Stimulated activated naive CD8-positive, alpha-beta T cell treated with anti-CD3 and anti-CD28 coated beads, Interleukin-15, Interleukin-2, amounts not matched to agents 100 U/mL and 50 U/mL, for 24 hours (primary cell): ENCODE results near the gene CEACAM16.
"Not testable (repeated sequence)": the region's sequence is repeated elsewhere in the genome, so short reads cannot be mapped to it uniquely, and the experiment has no call there.

Source experiments
- ATAC-seq: fragments of 150-1000 bp; cut with Tn5 transposase; one replicate; pipeline ENCODE4 v1.10.0; 2021
- DNase-seq: peaks from one replicate; pipeline ENCODE4 v3.0.0; 2021

The CEACAM16 gene

GRCh38 chr19:44675521-44675920, 23.4 kb upstream of the CEACAM16 start:
- DNase-seq (no peak), ATAC-seq (no peak)

DNA sequence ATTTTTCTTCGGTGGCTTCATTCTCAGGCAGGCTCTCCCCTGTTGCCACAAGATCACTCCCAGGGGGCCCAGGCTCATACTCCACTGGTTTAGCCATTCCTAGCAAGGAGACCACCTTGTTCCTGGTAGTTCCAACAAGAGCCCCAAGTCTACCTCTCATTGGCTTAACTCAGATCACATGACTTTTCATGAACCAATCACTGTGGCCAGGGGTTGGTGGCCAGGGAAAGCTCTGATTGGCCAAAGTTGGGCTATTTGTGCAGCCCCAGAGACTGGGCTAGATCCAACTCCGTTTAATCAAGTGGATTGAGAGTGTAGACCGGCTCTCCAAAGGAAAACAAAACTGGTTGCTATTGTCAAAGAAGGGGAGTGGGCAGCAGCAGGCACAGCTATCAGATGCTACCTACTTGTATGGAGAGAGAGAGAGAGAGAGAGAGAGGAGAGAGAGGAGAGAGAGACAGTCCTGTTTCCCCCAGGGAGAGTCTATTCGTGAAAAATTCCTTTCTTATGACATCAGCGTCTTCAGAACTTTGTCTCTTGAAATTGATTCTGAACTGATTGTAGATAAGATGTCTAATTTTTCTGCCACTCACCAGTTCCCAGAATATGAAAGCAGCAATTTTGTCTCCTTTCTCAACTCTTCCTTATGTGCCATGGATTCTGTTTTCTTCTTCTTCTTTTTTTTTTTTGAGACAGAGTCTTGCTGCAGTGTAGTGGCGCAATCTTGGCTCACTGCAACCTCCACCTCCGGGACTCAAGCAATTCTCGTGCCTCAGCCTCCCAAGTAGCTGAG, 21.7 kb upstream of the CEACAM16 start:
- ATAC-seq = no peak

GRCh38 chr19:44680536-44680935, 18.4 kb upstream of the CEACAM16 start:
- no peak for ATAC-seq
- DNase-seq = no peak

More for the DNA sequence above, 21.7 kb upstream of the CEACAM16 start:
- no peak for DNase-seq

DNA sequence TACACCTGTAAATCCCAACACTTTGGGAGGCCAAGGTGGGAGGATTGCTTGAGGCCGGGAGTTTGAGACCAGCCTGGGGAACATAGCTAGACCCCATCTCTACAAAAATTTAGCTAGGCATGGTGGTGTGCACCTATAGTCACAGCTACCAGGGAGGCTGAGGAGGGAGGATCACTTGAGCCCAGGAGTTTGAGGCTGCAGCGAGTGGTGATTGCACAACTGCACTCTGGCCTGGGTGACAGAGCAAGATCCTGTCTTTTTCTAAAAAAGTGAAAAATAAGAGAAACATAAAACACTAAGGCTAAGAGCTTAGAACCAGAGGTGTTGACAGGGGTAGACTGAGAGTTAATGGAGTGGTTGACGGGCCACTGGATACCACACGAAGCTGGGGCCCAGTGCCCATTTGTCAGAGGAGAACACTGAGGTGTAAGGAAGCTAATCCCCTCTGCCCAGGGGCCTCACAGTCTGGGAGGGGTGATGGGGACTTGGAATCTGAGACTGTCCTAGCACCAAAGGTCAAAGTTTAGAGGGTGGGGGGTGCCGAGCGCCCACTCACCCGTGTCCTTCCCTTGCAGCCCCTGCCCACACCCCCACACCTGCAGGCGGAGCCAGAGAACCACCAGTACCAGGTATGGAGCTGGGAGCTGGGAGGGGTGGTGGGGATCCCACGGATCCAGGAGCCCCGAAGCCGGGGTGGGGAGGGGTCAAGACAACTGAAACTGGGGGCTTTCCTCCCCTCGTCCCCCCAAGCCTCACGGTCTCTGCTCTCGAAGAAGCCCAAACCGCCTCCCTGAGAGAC, 16.8 kb upstream of the CEACAM16 start:
- DNase-seq (no peak), ATAC-seq (no peak)

GRCh38 chr19:44682807-44683206, 16.1 kb upstream of the CEACAM16 start:
- DNase-seq (no peak), ATAC-seq (no peak)

GRCh38 chr19:44683434-44684210, 15.3 kb upstream of the CEACAM16 start:
- DNase-seq (no peak), ATAC-seq (no peak)

DNA sequence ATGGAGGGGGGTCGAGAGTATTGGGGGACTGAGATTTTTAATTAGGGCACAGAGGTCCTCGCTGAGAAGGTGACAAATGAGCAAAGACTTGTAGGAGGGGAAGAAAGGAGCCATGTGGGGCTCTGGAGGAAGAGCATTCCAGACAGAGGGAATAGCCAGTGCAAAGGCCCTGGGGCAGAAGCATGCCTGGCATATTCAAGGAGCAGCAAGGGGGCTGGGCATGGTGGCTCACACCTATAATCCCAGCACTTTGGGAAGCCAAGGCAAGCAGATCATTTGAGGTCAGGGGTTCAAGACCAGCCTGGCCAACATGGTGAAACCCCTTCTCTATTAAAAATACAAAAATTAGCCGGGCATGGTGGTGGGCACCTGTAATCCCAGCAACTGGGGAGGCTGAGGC, 14.6 kb upstream of the CEACAM16 start:
- not testable (repeated sequence) for DNase-seq, ATAC-seq

DNA sequence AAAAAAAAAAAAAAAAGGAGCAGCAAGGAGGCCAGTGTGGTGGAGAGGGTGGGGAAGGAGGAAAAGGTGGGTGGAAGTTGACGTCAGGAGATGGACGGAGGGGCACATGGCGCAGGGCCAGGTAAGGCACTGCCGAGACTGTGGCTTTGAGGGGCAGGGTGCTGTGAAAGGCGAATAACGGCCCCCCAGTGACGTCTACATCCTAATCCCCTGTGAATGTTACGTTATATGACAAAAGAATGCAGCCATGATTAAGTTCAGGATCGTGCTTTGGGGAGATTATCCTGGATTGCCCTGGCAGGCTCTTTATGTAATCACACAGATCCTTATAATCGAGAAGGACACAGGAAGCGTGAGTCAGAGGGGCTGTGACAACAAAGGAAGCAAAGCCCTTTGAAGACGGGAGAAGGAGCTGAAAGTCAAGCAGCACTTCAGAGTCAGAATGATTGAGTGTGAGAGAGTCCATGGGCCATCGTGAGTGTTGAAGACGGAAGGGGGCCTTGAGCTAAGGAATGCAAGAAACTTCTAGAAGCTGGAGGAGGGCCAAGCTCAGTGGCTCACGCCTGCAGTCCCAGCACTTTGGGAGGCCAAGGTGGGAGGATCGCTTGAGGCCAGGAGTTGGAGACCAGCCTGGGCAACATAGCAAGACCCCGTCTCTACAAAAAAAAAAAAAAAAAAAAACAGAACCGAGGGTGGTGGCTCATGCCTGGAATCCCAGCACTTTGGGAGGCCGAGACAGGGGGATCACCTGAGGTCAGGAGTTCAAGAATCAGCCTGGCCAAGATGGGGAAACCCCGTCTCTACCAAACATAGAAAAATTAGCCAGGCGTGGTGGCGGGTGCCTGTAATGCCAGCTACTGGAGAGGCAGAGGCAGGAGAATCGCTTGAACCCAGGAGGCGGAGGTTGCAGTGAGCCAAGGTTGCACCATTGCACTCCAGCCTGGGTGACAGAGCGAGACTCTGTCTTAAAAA, 13.8 kb upstream of the CEACAM16 start:
- ATAC-seq (peak; percentile 43), DNase-seq (peak; percentile 38)

DNA sequence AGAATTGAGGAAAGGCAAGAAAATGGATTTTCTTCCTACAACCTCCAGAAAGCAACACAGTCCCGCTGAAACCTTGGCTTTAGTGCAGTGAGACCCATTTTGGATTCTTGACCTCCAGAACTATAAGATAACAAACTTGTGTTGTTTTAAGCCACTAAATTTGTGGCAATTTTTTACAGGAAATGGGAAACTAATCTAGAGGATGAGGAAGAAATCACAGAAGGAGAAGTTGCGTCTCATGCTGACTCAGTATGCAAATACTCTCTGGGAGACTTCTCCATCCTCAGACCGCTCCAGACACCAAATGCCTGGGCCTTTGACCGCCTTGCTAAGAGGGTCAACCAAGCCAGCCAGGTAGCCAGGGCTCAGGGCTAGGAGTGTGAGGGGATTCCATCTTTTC, 13.1 kb upstream of the CEACAM16 start:
- no peak for DNase-seq
- no peak for ATAC-seq

DNA sequence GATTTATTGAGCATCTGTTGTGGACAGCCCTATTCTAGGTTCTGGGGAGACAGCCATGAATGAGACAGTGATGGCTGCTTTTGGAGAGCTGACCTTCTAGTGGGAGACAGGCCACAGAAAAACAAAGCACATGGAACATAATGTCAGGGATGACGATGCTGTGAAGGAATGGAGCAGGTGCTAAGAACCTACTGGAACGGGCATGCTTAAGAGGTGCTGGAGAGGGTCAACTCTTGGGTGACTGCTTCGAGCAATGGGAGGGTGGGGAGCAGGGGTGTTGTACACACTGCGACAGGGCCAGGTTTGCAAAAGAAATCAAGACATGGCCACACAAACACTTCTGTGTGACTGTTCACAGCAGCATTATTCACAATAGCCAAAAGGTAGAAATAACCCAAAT, 12.1 kb upstream of the CEACAM16 start:
- DNase-seq = no peak
- no peak for ATAC-seq

DNA sequence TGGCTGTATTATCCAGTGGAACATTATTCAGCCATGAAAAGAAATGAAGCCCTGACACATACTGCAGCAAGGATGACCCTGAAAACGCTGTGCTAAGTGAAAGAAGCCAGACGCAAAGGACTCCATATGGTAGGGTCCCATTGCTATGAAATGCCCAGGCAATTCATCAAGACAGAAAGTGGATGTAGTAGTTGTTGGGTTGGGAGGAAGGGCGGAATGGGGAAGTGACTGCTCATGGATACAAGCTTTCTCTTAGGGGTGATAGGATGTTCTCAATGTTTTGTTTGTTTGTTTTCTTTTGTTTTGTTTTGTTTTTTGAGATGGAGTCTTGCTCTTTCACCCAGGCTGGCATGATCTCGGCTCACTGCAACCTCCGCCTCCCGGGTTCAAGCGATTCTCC, 11.1 kb upstream of the CEACAM16 start:
- DNase-seq (no peak), ATAC-seq (no peak)

- DNase-seq (peak; percentile 89), ATAC-seq (peak; percentile 38)
Observed at GRCh38 chr19:44689290-44690130, 9.4 kb upstream of the CEACAM16 start.

DNA sequence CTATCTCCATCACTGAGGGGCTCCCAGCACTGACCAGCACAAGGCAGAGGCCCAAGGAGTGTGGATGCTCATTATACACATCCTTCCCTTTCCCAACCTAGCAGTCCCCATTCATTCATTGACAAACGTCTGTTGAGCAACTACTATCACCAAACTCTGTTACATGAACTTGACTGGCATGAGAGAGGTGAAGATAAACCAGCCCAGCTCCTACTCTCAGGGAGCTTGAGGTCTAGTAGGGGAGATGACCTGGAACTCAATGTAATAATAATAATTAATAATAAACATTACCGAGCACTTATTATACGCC, 8.9 kb upstream of the CEACAM16 start:
- no peak for ATAC-seq
- DNase-seq = no peak

GRCh38 chr19:44692379-44692721, 6.6 kb upstream of the CEACAM16 start:
- no peak for ATAC-seq
- no peak for DNase-seq

GRCh38 chr19:44694184-44694579, 4.8 kb upstream of the CEACAM16 start:
- DNase-seq (peak; percentile 34), ATAC-seq (no peak)

GRCh38 chr19:44696939-44697669, 1.8 kb upstream of the CEACAM16 start:
- DNase-seq (no peak), ATAC-seq (no peak)

GRCh38 chr19:44697670-44698034, 1.3 kb upstream of the CEACAM16 start:
- ATAC-seq (no peak), DNase-seq (no peak)

- DNase-seq = no peak
- no peak for ATAC-seq
Observed at GRCh38 chr19:44700547-44700946, 1.6 kb downstream of the CEACAM16 start.

GRCh38 chr19:44701228-44701627, 2.3 kb downstream of the CEACAM16 start:
- no peak for ATAC-seq
- no peak for DNase-seq

- DNase-seq (no peak), ATAC-seq (no peak)
Observed at GRCh38 chr19:44702551-44703176, 3.7 kb downstream of the CEACAM16 start.
